ENCODE data around the gene SPPL3. TPM values are rescaled to one million over a fixed set of nuclear protein-coding genes. Genes with fewer than 3 reads are reported as not detected.

SPPL3 gene
- total and polyA plus RNA-seq, 10 donors = 9.0 to 76.9 (median 44.0) TPM

- intact Hi-C loops (cut with DNase I; ENCODE audit: low total_unique reads) = no loop called here
- no peak for DNase-seq
- H3K4me1 ChIP-seq = peaks cover 0 to 90% (median 33%) of the 10 kb centered on the region in 6 donors
- no peak overlapping the region for H3K27ac ChIP-seq
- H3K27me3 ChIP-seq (replicated peaks in 1 of 7) = no peaks in the 10 kb centered on the region
- WGBS, 5 donors = 80 to 94% (median 85%) methylated on average over 3 of the region's 3 CpGs
- no peaks in the 10 kb centered on the region for H3K36me3 ChIP-seq
- TF ChIP-seq POLR2AphosphoS5 (IDR thresholded peaks at IDR 0.05) = no peak
- no peak overlapping the region for H3K4me3 ChIP-seq
- no peaks in the 10 kb centered on the region for H3K9me3 ChIP-seq
These were observed 25.1 kb downstream of the SPPL3 start for GRCh38 chr12:120879102-120879501.

- Histone ChIP-seq H3K36me3 (peaks cover 0 to 3% (median 0%) of the 10 kb centered on the region in 6 donors), H3K9me3 (no peaks in the 10 kb centered on the region), H3K27ac (no peak overlapping the region), H3K27me3 (replicated peaks in 1 of 7) (no peaks in the 10 kb centered on the region), H3K4me3 (no peak overlapping the region), H3K4me1 (peaks cover 18 to 87% (median 56%) of the 10 kb centered on the region in 6 donors)
- TF ChIP-seq POLR2A (IDR thresholded peaks at IDR 0.05) = no peak
- TF ChIP-seq, protein P1, sequence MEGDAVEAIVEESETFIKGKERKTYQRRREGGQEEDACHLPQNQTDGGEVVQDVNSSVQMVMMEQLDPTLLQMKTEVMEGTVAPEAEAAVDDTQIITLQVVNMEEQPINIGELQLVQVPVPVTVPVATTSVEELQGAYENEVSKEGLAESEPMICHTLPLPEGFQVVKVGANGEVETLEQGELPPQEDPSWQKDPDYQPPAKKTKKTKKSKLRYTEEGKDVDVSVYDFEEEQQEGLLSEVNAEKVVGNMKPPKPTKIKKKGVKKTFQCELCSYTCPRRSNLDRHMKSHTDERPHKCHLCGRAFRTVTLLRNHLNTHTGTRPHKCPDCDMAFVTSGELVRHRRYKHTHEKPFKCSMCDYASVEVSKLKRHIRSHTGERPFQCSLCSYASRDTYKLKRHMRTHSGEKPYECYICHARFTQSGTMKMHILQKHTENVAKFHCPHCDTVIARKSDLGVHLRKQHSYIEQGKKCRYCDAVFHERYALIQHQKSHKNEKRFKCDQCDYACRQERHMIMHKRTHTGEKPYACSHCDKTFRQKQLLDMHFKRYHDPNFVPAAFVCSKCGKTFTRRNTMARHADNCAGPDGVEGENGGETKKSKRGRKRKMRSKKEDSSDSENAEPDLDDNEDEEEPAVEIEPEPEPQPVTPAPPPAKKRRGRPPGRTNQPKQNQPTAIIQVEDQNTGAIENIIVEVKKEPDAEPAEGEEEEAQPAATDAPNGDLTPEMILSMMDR (IDR thresholded peaks at IDR 0.05 in 8 of 11, conservative IDR thresholded peaks at IDR 0.05 in 3 of 11) = no peak
- TF ChIP-seq POLR2AphosphoS5 (IDR thresholded peaks at IDR 0.05) = no peak
- no peak for DNase-seq
- intact Hi-C loops (cut with DNase I; ENCODE audit: low total_unique reads) = no loop called here
- 74 to 89% (median 85%) methylated on average over 5 of the region's 5 CpGs for WGBS, 5 donors
These were observed 29.5 kb downstream of the SPPL3 start for GRCh38 chr12:120874547-120875245.

DNA sequence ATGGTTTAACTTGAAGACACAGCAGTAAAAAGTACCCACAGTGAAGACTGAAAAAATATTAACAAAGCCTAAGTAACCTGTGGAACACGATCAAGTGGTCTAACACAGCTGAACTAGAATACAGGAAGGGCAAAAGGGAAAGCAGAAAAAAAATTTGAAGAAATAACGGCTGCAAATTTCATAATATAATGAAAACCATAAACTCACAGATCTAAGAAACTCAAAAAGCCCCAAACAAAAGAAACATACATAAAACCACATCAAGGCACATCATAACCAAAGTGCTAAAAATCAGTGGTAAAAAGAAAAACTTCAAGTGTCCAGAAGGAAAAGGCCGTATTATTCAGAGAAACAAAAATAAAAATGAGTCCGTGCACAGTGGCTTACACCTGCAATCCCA is 30.9 kb downstream of the SPPL3 start:
- H3K27ac ChIP-seq = peak overlapping the region in 1 of 8 donors; percentile 5
- no peak for DNase-seq
- intact Hi-C loops (cut with DNase I; ENCODE audit: low total_unique reads) = no loop called here
- no peak overlapping the region for H3K4me3 ChIP-seq
- 34 to 51% (median 44%) methylated on average over 4 of the region's 4 CpGs for WGBS, 5 donors
- peaks cover 18 to 83% (median 58%) of the 10 kb centered on the region in 6 donors for H3K4me1 ChIP-seq
- no peaks in the 10 kb centered on the region for H3K27me3 ChIP-seq (replicated peaks in 1 of 7)
- H3K9me3 ChIP-seq = no peaks in the 10 kb centered on the region
- TF ChIP-seq, protein P1 (IDR thresholded peaks at IDR 0.05 in 8 of 11, conservative IDR thresholded peaks at IDR 0.05 in 3 of 11) = no peak
- no peak for TF ChIP-seq POLR2AphosphoS5 (IDR thresholded peaks at IDR 0.05)
- TF ChIP-seq POLR2A (IDR thresholded peaks at IDR 0.05) = no peak
- H3K36me3 ChIP-seq = peaks cover 0 to 3% (median 0%) of the 10 kb centered on the region in 6 donors

- Histone ChIP-seq H3K4me3 (no peak overlapping the region), H3K9me3 (no peaks in the 10 kb centered on the region), H3K27ac (peak overlapping the region in 1 of 8 donors; percentile 23), H3K36me3 (peaks cover 0 to 10% (median 0%) of the 10 kb centered on the region in 6 donors), H3K27me3 (replicated peaks in 1 of 7) (no peaks in the 10 kb centered on the region), H3K4me1 (peaks cover 18 to 86% (median 58%) of the 10 kb centered on the region in 6 donors)
- no peak for DNase-seq
- intact Hi-C loops (cut with DNase I; ENCODE audit: low total_unique reads) = no loop called here
- TF ChIP-seq, protein P1 (IDR thresholded peaks at IDR 0.05 in 8 of 11, conservative IDR thresholded peaks at IDR 0.05 in 3 of 11) = no peak
- no peak for TF ChIP-seq POLR2A (IDR thresholded peaks at IDR 0.05)
- TF ChIP-seq POLR2AphosphoS5 (IDR thresholded peaks at IDR 0.05) = no peak
- 47 to 68% (median 57%) methylated on average over 5 of the region's 5 CpGs for WGBS, 5 donors
These were observed 31.7 kb downstream of the SPPL3 start for GRCh38 chr12:120872487-120872886.
